GM21526 (cell line): ENCODE results near the gene BLM.
"Not testable (repeated sequence)": the region's sequence is repeated elsewhere in the genome, so short reads cannot be mapped to it uniquely, and the experiment has no call there.

Experiments
- ATAC-seq: cut with Tn5 transposase; IDR thresholded peaks from one replicate; pipeline ENCODE4 v1.9.1; 2021; ENCODE audit warnings: moderate library complexity; ENCODE audit not compliant: unreplicated experiment, low FRiP score

The BLM gene

DNA sequence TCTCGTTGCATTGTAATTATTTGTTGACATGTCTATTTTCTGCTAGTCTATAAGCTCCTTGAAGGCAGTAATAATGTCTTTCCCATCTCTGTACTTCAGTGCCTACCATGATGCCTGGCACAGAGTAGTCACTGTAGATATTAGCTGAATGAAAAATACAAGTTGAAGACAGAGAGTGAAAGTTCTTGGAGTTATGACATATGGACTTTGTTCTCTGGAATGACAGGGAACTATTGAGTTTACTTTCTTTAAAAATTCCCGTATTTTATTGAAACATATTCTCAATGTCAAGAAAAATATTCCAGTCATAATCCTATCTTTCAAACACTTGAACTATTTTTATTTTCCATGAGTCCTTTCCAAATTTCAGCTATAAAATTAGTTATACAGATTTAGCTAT lies 3.0 kb downstream of the BLM start:
- ATAC-seq, result no peak

DNA sequence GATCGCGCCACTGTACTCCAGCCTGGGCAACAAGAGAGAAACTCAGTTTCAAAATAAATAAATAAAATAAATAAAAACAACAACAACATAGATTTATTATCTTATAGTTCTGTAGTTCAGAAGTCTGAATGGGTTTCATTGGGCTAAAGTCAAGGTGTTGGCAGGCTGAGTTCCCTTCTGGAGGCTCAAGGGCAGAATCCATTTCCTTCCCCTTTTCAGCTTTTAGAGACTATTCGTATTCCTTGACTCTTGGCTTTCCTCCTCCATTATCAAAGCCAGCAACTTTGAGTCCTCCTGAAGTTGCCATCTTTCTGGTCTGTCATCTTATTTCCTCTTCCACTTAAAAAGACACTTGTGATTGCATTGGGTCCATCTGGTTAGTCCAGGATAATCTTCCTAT lies 12.1 kb downstream of the BLM start:
- no peak for ATAC-seq

DNA sequence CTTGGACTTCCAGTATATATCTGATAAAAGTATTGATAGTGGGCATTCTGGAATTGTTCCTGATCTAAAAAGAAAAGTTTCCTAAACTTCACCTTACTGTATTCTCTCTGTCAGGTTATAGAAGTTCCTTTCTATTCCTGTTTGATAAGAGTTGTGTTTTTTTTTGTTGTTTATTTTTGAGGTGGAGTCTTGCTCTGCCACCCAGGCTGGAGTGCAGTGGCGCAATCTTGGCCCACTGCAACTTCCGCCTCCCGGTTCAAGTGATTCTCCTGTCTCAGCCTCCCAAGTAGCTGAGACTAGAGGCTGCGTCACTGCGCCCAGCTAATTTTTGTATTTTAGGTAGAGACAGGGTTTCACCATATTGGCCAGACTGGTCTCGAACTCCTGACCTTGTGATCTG lies 13.1 kb downstream of the BLM start:
- no peak for ATAC-seq

DNA sequence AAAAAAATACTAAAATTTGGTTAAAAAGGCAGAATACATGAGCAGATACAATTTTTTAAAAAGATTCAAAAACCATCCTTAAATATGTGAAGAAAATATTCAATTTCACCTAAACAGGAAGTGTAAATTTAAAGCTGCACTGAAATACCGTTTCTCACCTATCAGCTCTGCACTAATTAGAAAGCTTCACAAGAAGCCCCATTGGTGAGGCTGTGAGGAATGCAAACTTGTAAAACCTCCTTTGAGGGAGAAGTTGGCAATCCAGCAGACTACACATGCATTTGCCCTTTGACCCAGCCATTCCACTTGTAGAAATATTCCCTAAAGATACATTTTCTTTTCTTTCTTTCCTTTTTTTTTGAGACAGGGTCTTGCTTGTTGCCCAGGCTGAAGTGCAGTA lies 18.8 kb downstream of the BLM start:
- ATAC-seq, result no peak

DNA sequence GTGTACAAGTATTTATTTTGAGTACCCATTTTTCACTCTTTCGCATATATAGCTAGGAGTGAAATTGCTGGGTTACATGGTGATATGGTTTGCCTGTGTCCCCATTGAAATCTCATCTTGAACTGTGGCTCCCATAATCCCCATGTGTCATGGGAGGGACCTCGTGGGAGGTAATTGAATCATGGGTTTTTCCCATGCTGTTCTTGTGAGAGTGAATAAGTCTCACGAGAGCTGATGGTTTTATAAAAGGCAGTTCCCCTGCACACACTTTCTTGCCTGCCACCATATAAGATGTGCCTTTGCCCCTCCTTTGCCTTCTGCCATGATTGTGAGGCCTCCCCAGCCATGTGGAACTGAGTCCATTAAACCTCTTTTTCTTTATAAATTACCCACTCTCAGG lies 23.4 kb downstream of the BLM start:
- ATAC-seq, result not testable (repeated sequence)

DNA sequence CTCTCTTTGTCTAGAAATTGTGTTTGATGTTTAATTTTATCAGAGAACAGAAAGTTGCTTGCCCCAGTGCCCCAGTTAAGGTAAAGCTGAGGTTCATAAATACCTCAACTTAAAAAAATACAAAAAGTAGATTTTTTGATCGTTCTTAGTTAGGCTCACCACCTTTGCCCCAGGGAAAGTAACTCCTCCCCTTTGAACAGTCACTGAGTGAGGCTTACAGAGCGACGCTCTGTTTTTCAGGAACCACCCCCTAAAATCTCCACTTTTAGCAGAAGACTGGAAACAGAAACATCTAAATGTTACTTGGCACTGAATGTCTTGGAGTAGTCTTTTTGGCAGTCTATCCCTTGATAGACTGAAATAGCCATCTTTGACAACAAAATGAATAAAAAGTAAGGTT lies 24.9 kb downstream of the BLM start:
- no peak for ATAC-seq

DNA sequence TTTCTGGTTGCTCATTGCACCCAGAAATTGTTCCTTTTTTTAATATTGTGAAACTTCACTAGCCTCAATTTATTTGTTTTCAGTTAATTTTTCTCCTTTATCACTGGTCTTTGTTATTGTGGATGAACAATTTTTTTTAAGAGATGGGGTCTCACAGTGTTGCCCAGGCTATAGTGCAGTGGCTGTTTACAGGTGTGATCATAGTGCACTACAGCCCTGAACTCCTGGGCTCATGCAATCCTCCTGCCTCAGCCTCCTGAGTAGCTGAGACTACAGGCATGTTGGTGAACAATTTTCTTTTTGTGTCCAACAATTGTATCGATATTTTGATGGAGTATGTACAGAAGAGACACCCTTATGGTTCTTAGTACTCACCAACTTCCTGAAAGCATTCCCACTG lies 26.3 kb downstream of the BLM start:
- ATAC-seq, result no peak

DNA sequence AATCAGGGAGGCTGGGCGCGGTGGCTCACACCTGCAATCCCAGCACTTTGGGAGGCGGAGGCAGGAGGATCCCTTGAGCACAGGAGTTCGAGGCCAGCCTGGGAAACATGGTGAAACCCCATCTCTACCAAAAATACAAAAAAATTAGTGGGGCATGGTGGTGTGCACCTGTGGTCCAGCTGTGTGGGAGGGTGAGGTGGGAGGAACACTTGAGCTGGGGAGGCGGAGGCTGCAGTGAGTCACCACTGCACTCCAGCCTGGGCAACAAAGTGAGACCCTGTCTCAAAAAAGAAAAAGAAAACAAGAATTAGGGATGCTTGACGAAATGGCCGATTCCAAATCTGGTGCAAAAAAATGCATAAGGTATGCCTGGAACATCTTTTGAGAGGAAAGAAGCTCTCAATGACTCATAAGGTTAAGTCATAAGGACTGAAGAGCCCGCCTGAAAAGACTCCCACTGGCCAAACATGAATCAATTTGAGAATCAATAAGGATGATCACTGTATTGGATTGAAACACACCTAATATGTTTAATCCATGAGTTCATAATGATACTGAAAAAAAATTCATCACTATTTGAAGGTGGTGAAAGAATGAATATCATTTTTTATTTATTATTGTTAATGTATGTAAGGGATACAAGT lies 27.7 kb downstream of the BLM start:
- ATAC-seq, result no peak

DNA sequence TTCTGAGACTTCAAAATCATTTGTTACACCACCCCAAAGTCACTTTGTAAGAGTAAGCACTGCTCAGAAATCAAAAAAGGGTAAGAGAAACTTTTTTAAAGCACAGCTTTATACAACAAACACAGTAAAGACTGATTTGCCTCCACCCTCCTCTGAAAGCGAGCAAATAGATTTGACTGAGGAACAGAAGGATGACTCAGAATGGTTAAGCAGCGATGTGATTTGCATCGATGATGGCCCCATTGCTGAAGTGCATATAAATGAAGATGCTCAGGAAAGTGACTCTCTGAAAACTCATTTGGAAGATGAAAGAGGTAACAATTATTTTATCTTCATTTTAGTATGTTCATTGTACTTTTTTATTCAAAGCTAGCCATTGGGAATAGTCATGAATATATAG lies 32.6 kb downstream of the BLM start:
- ATAC-seq, result peak; percentile 67

DNA sequence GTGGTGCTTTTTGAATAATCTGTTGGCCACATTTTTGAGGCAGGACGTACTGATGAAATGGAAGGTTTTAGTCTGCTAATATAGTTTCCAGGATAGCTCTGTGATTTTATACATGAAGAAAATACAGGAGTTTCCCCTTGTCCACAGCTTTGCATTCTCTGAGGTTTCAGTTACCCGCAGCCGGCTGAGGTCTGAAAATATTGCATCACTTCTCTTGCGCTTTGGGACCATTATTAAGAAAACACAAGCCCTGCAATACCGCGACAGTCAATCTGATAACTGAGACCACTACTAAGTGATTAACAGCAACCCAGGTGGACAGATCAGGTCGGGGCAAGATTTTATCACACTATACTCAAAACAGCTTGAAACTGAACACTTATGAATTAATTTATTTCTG lies 33.0 kb downstream of the BLM start:
- ATAC-seq, result peak; percentile 61

DNA sequence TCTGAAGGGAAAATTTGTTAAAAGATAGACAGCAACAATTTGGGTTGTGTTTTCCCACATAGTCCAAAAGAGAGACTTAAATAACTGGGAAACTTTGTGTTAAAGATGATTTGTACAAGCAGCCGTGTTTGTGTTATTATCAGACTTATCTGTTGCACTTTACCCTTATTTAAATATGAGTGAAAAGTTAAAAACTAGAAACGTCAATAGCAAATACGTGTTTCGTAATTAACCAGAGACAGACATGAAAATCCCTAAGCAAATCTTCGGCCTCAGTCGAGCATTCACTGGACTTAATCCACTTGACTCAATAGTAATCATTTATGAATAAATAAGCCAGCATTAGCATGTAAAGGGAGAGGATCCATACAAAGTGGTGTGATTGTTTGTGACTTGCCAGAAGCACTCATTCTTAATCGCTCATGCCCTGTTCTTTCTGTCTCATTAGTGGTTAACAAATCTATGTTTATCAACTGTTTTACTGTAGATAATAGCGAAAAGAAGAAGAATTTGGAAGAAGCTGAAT lies 34.2 kb downstream of the BLM start:
- ATAC-seq, result no peak

DNA sequence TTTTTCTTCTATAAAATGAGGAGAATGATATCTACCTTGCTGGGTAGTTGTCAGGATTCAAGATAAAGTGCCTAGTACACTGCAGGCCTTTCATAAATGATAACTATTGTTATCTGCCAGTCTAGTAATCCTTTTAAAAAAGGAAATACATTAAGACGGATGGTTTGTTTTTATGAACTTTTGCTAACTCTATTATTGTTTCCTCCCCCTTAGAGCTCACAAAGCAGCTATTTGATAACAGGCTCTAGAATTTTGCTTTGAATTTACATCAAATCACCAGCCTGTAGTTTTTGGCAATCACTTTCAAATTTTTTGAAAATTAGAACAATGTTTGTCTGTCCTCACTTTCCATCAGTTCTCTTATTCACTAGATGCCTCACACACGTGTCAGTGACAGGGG lies 39.8 kb downstream of the BLM start:
- ATAC-seq, result no peak

DNA sequence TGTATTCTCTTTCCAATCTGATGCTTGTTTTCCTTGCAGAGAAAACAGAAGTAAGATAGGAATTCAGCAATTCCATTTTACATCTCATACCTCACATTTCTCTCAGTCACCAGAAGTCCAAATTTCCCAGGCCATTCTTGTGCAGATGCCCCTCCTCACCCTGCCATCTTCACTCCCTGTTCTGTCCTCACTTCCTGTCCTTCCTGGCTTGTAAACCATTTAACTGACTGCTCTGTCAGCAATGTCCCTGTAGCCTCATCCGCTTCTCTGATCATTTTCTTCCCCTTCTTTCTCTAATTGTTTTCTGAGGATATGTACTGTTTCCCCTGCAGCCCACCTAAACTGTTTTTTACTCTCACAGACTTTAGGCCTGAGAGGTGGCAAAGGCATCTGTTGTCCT lies 40.3 kb downstream of the BLM start:
- ATAC-seq, result no peak

DNA sequence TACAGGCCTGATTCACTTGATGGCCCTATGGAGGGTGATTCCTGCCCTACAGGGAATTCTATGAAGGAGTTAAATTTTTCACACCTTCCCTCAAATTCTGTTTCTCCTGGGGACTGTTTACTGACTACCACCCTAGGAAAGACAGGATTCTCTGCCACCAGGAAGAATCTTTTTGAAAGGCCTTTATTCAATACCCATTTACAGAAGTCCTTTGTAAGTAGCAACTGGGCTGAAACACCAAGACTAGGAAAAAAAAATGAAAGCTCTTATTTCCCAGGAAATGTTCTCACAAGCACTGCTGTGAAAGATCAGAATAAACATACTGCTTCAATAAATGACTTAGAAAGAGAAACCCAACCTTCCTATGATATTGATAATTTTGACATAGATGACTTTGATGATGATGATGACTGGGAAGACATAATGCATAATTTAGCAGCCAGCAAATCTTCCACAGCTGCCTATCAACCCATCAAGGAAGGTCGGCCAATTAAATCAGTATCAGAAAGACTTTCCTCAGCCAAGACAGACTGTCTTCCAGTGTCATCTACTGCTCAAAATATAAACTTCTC lies 43.6 kb downstream of the BLM start:
- ATAC-seq, result no peak

DNA sequence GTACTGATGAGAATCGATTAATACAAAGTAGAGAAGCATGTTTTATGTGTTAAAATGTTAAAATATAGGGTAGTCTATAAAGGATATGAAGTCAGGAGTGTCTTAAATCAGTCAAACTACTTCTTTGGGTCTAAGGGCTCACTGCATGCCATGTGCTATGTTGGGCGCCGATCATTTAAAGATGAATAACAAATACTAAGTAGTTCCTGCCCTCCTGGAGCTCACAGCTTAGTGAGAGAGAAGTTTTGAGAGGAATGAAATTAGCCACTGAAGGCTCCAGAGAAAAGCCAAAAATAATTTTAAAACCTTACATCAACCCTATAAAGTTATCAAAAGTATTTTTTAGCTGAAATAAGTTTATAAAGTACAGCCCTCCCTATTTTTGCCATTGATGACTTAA lies 44.5 kb downstream of the BLM start:
- no peak for ATAC-seq

DNA sequence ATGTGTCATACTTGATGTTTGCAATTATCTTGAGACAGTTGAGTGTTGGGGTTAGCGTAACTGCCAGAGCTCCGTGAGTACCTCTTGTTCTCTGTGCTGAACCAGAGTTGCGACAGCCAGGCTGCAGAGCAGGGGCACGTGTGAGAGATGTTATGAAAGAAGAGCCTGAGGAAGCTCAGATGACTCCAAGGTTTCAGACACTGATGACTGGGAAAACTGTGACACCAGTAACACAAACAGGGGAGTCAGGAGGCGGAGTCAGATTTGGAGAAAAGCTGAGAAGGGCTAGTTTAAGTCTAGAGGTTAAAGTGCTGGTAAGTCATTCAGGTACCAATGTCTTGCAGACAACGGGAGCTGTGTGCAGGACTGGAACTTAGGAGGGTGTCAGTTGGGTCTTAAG lies 45.0 kb downstream of the BLM start:
- no peak for ATAC-seq

DNA sequence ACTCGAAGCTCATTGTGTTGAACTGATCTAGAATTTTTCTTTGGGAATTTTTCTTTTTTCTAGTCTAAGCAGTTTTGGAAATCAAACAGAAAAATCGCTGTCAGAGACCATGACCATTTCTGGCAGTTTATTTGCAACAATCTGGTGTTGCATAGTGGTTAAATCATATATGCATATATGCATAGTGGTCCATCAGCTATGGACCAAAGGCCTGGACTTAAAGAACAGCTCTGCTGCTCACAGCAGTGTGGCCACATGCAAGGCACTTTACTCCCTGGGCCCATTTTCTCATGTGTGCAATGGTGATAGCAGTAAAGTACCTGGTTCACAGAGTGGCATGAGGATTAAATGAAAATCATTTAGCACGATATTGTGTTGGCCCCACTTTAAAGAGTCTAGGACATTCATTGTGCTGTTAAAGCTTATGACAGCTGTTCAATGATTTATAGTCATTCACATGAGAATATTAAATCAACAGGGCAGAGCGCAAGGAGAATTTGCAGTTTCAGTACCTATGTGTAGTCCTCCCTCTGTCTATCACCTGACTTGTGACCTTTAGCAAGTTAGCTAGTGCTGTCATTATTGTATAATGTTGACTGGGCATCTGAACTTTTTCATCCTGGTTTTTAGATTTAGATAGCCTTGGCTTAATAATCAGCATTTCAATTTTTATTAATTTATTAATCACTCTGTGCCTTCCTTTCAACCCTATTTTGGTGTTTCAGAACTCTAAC lies 46.4 kb downstream of the BLM start:
- no peak for ATAC-seq

DNA sequence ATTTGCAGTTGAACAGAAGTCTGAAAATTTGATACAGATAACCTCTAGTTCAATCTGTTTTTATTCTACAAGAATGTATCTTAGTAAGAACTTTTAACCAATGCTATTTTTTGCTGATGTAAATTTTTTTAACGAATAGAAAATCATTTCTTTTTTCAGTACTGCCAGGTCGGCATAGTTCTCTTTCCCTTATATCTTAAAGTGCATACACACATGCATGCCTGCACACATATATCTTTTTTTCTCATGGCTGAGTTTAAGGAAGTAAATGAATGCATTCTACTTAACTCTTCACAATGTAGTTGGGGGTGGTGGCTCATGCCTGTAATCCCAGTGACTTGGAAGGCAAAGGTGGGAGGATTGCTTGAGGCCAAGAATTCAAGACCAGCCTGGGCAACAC lies 48.4 kb downstream of the BLM start:
- ATAC-seq, result no peak

DNA sequence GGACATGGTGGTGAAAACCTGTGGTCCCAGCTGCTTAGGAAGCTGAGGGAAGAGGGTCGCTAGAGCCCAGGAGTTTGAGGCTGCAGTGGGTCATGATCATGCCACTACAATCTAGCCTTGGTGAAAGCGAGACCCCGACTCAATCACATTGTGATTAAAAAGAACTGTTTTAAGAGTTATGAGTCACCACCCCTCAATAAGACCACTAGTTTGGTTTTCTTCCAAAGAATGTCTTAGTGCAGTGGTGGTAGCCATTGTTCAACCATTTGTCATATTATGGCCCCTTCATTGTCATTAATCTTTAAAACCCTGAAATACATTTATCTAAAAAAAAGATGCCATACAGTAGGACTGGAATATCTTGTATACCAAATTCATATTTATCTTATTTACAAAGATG lies 48.8 kb downstream of the BLM start:
- no peak for ATAC-seq

DNA sequence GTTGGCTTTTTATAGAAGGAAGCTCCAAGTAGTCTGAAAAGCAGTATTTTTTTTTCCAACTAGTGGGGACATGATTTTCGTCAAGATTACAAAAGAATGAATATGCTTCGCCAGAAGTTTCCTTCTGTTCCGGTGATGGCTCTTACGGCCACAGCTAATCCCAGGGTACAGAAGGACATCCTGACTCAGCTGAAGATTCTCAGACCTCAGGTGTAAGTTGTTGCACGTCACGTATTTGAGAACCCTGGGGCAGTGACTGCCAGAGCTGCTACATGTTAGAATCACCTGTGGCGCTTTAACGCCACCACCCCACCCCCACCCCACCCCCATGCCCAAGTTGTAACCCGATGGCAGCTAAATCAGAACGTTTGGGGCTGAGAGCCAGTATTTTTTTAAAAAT lies 52.2 kb downstream of the BLM start:
- no peak for ATAC-seq

DNA sequence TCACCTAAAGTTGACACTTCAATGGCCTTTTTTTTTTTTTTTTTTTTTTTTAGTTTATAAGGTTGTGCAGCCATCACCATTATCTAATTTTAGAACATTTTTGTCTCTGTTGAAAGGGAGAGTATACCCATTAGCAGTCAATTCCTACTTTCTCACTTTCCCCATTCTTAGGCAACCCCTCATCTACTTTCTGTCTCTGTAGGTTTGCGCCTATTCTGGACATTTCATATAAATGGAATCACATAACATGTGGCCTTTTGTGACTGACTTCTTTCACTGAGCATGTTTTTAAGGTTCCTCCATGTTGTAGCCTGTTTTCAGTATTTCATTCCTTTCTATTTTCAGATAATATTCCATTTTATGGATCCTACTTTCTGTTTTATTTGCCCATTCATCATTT lies 56.3 kb downstream of the BLM start:
- ATAC-seq, result no peak
